ENCODE measurements around the gene GSK3B. TPM values are rescaled to one million over a fixed set of nuclear protein-coding genes. Genes with fewer than 3 reads are reported as not detected.

The GSK3B gene
- total and polyA plus RNA-seq, 4 donors: 11.0 to 64.9 (median 30.6) TPM

GRCh38 chr3:119794971-119795612, 299.2 kb downstream of the GSK3B start:
- DNase-seq (no peak), ATAC-seq (ENCODE audit: insufficient read depth, low FRiP score) (no peak)
- Histone ChIP-seq H3K4me3 (no peak overlapping the region), H3K4me1 (ENCODE audit: control insufficient read depth in 5 of 5, insufficient read depth in 5 of 5, low read length in 5 of 5) (peaks cover 0 to 3% (median 0%) of the 10 kb centered on the region in 5 donors), H3K9ac (ENCODE audit: insufficient read depth in 1 of 2, low read length in 2 of 2) (no peak overlapping the region), H3K27me3 (ENCODE audit: control insufficient read depth in 3 of 3, insufficient read depth in 3 of 3, low read length in 2 of 3) (no peaks in the 10 kb centered on the region), H3K36me3 (ENCODE audit: control insufficient read depth in 4 of 4, insufficient read depth in 4 of 4, low read length in 4 of 4) (no peaks in the 10 kb centered on the region), H3K9me3 (ENCODE audit: control insufficient read depth in 4 of 4, insufficient read depth in 3 of 4, low read length in 3 of 4) (peaks cover 0 to 2% (median 0%) of the 10 kb centered on the region in 4 donors), H3K27ac (ENCODE audit: low read depth in 1 of 2, low read length in 1 of 2) (no peak overlapping the region)
- TF ChIP-seq CTCF (IDR thresholded peaks at IDR 0.05; ENCODE audit: control extremely low read depth, extremely low read depth): no peak
- 71 to 81% methylated on average over 5 of the region's 5 CpGs for WGBS, 2 donors

- no peak for DNase-seq
- 89 to 95% methylated on average over 2 of the region's 2 CpGs for WGBS, 2 donors
These were observed 299.8 kb downstream of the GSK3B start for GRCh38 chr3:119794401-119794800.

GRCh38 chr3:119792270-119792669, 302.0 kb downstream of the GSK3B start:
- 93 to 97% methylated on average over 8 of the region's 8 CpGs for WGBS, 2 donors
- ATAC-seq (ENCODE audit: insufficient read depth, low FRiP score): no peak
- no peak for TF ChIP-seq CTCF (IDR thresholded peaks at IDR 0.05; ENCODE audit: control extremely low read depth, extremely low read depth)
- H3K27ac ChIP-seq (ENCODE audit: low read depth in 1 of 2, low read length in 1 of 2): no peak overlapping the region
- H3K9ac ChIP-seq (ENCODE audit: insufficient read depth in 1 of 2, low read length in 2 of 2): no peak overlapping the region
- H3K36me3 ChIP-seq (ENCODE audit: control insufficient read depth in 4 of 4, insufficient read depth in 4 of 4, low read length in 4 of 4): no peaks in the 10 kb centered on the region
- H3K9me3 ChIP-seq (ENCODE audit: control insufficient read depth in 4 of 4, insufficient read depth in 3 of 4, low read length in 3 of 4): peaks cover 0 to 2% (median 0%) of the 10 kb centered on the region in 4 donors
- H3K4me1 ChIP-seq (ENCODE audit: control insufficient read depth in 5 of 5, insufficient read depth in 5 of 5, low read length in 5 of 5): no peaks in the 10 kb centered on the region
- DNase-seq: no peak
- H3K27me3 ChIP-seq (ENCODE audit: control insufficient read depth in 3 of 3, insufficient read depth in 3 of 3, low read length in 2 of 3): no peaks in the 10 kb centered on the region
- no peak overlapping the region for H3K4me3 ChIP-seq

More at GRCh38 chr3:119794401-119794800, 299.8 kb downstream of the GSK3B start:
- TF ChIP-seq CTCF (IDR thresholded peaks at IDR 0.05; ENCODE audit: control extremely low read depth, extremely low read depth): no peak
- Histone ChIP-seq H3K4me3 (no peak overlapping the region), H3K27ac (ENCODE audit: low read depth in 1 of 2, low read length in 1 of 2) (no peak overlapping the region), H3K9me3 (ENCODE audit: control insufficient read depth in 4 of 4, insufficient read depth in 3 of 4, low read length in 3 of 4) (peaks cover 0 to 2% (median 0%) of the 10 kb centered on the region in 4 donors), H3K9ac (ENCODE audit: insufficient read depth in 1 of 2, low read length in 2 of 2) (no peak overlapping the region), H3K4me1 (ENCODE audit: control insufficient read depth in 5 of 5, insufficient read depth in 5 of 5, low read length in 5 of 5) (peaks cover 0 to 3% (median 0%) of the 10 kb centered on the region in 5 donors), H3K36me3 (ENCODE audit: control insufficient read depth in 4 of 4, insufficient read depth in 4 of 4, low read length in 4 of 4) (no peaks in the 10 kb centered on the region), H3K27me3 (ENCODE audit: control insufficient read depth in 3 of 3, insufficient read depth in 3 of 3, low read length in 2 of 3) (no peaks in the 10 kb centered on the region)
- no peak for ATAC-seq (ENCODE audit: insufficient read depth, low FRiP score)
